Islet precursor cell (in vitro differentiated cells): ENCODE results near the gene RAB36.

Experiments used
- DNase-seq: peaks from one replicate; pipeline ENCODE4 v3.0.0-alpha.2; 2018

The RAB36 gene, protein sequence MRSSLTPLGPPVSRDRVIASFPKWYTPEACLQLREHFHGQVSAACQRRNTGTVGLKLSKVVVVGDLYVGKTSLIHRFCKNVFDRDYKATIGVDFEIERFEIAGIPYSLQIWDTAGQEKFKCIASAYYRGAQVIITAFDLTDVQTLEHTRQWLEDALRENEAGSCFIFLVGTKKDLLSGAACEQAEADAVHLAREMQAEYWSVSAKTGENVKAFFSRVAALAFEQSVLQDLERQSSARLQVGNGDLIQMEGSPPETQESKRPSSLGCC

DNA sequence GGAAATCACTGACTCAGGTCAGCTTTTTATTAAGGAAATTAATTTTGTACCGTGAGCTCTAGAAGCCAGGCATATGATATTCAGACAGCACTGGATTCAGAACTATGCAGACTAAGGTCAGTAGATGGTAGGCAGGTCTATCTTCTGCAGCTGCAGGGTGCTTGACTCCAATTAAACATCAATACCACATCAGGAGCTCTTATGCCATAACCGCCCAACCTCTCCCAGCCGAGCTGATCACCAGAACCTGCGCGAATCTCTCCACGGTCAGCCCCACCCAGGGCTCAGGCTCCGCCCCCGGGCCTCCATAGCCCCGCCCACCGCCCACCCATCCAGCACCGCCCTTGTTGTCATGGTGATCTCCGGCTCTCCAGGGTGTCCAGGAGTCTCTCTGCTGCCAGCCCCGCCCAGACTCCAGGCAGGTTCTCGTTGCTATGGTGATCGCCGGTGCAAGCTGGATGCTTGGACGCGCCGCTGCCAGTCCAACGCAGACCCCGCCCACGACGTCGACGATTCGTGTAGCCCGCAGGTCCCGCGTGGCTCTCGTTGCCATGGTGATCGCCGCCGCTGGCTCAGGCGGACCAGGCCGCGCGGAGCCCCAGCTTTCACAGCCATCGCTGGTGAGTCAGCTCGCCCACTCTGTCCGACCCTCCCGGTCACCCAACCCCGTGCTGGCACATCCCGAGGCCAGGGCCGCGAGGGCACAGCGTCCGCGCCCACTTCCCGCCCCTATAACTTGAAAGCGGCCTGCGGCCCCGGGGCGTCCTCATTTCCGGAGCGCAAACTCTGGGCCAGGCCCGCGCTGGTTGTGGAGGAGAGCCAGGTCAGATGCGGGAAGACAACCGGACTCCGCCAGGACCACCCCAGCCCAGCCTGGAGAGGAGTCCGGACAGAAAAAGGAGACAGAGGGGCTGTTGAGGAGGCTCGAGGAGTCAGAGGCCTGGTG is at the start of gene RAB36:
RAB36 (plus strand) TSS at position 546 of the 946 bp plus-strand sequence. CDS start 1,140 bp downstream, outside the sequence.
- peak; percentile 100 for DNase-seq

DNA sequence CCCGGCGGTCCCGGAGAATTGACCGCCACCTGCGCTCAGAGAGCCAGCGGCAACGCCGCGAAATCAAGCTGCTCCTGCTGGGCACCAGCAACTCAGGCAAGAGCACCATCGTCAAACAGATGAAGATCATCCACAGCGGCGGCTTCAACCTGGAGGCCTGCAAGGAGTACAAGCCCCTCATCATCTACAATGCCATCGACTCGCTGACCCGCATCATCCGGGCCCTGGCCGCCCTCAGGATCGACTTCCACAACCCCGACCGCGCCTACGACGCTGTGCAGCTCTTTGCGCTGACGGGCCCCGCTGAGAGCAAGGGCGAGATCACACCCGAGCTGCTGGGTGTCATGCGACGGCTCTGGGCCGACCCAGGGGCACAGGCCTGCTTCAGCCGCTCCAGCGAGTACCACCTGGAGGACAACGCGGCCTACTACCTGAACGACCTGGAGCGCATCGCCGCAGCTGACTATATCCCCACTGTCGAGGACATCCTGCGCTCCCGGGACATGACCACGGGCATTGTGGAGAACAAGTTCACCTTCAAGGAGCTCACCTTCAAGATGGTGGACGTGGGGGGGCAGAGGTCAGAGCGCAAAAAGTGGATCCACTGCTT is 49.4 kb upstream of the RAB36 start:
- DNase-seq, result no peak

DNA sequence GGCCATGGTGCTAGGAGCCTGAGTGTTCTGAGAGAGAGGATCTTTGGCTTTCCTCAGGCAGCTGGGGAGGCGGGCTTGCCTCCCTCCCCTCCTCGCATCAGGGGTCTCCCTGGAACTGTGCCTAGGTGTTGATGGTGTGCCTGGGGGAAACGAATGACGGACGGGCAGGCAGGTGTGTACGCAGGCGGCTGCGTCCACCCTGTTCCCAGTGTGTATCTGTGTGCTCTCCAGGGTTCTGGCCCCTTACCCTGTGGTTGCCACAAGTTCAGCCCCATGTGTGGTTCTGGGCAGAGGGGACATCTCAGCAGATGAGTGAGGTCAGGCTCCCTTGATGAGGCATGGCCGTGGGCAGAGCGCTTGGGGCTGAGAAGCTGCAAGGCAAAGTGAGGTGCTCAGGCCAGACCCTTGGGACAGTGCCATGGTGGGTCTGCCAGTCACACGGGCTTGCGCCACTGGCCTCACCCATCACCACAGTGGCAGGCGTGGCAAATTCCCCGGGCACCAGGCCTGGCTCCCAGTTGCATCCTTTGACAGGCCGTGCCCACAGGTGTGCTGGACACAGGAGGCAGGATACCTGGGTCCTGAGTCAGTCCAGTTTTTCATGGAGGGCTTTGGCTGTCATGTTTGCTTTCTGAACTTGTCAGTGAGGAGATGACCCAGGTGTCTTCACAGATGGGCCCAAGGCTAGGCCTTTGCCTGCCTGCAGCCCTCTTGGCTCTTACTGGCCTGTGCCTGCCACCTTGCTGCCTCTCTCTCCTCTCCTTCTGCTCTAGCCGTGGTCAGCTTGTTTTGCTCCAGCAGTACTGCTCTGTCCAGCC is 47.7 kb upstream of the RAB36 start:
- DNase-seq, result no peak

- DNase-seq, result no peak
Observed at GRCh38 chr22:23098230-23098705, 47.0 kb upstream of the RAB36 start.

GRCh38 chr22:23098718-23099530 is 46.4 kb upstream of the RAB36 start:
- no peak for DNase-seq

- DNase-seq, result no peak
Observed at GRCh38 chr22:23099531-23099804, 45.8 kb upstream of the RAB36 start.

- DNase-seq, result no peak
Observed at GRCh38 chr22:23100124-23100801, 45.0 kb upstream of the RAB36 start.

DNA sequence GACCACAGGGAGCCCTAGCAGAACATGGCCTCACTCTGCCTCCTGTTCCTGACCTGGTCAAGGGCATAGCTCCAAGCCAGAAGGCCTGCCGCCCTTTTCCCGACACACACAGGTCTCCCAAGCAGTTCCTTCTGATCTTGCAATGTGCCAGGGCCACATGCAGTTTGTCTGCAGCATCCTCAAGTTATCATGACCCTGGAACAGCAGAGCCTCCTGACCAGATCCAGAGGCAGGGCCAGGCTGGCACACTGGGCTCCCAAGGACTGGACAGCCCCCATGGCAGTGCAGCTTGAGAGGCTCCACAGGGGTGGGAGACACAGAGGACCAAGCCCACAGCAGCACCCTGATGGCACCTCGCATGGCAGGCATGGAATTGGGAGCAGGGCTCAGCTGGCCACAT is 43.8 kb upstream of the RAB36 start:
- no peak for DNase-seq

DNA sequence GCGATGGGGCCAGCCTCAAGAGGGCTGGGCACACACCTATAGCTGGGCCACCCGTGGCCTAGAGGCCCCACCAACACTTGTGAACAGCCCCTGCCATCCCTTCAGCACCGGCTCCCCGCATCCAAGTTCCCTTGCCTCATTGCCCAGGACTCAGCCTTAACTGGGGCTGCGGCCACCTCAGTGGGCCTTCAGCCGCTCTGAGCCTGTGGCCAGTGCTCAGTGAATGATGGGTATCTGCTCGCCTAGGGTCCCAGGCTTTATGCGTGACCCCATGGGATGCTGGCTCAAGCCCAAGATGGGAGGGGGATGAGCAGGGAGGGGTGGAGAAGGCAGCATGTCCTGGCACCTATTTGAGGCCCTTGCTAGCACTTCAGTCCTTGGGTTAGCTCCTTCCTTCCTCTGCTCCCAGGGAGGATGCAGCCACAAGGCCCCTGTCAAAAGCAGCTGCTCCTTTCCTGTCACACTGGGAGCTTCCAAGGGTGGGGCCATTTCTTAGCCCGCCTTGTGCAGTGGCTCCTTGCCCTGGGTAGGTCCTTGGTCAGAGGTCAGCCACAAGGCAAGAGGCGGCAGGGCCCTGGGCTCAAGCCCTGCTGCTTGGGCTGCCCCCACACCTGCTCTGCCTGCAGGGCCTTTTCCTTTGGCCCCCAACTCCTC is 43.1 kb upstream of the RAB36 start:
- DNase-seq, result no peak

DNA sequence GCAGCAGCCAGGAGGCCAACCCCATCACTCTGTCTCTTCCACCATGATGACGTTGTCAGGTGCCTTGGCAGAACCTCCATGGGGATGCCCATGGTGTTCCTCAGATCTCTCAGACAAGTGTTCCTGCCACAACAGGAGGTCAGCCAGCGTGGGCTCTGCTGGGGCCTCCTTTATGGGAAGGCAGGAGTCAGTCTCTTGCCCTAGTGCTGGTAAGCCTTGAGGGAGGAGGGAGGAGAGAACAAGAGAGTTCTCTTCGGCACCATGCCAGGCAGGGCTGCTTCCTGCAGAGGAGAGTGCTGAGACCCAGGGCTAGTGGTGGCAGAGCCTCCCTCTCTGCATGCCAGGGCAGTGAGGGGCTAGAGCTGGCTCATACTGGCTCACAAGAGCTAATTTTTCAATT is 42.5 kb upstream of the RAB36 start:
- no peak for DNase-seq

DNA sequence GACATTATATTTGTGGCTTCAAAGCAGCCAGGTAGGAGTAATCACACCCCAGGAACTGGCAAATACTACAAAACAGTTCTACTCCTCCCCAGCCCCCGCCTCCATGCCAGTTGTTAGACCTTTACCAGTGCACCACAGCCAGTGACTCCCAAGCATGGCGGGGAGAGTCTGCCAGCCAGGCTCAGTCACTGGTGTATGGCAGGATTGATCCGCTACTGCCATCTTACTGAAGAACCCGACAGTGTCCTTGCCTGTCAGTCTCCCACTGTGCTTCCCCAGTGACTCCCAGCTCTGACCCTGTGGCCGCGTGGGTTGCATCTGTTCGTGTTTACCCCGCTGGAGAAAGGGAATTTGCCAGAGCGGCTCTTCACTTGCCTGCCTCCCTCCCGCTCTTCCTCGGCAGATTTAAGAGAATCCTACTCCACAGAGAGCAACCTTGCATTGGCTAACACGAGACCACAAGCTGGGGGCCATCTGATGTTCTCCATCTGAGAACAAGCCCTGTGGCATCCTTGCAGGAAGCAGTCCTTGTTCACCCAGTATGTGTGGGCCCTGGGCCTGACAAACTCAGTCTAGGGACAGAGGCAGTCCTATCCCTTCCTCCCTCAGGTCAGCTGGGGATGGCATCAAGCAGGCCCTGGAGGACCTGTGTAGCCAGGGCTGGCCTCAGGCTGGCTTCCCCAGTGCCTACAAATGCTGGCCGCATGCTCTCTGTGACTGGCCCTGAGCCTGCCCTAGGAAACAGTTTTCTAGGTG is 41.9 kb upstream of the RAB36 start:
- no peak for DNase-seq

- no peak for DNase-seq
Observed at GRCh38 chr22:23104187-23104971, 40.9 kb upstream of the RAB36 start.

- DNase-seq, result no peak
Observed at GRCh38 chr22:23105304-23105703, 40.0 kb upstream of the RAB36 start.

DNA sequence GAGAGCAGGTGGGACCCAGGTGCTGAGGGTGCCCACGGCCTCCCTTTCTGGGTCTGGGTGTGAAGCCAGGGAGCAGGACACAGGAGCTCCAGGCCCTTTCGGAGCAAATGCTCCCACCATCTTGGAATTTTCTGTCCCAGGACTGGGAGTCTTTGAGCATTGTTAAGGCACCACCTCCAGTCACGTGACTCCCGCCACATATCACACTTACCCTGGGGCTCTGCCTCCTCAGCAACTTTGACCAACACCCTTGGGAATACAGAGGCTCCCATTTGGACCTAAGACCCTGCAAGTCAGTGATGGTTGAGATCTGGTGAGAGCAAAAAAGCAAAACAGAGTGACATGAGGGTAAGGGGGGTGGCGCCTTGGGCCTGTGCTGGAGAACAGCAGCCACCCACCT is 39.4 kb upstream of the RAB36 start:
- no peak for DNase-seq

- no peak for DNase-seq
Observed at GRCh38 chr22:23106344-23106743, 38.9 kb upstream of the RAB36 start.

DNA sequence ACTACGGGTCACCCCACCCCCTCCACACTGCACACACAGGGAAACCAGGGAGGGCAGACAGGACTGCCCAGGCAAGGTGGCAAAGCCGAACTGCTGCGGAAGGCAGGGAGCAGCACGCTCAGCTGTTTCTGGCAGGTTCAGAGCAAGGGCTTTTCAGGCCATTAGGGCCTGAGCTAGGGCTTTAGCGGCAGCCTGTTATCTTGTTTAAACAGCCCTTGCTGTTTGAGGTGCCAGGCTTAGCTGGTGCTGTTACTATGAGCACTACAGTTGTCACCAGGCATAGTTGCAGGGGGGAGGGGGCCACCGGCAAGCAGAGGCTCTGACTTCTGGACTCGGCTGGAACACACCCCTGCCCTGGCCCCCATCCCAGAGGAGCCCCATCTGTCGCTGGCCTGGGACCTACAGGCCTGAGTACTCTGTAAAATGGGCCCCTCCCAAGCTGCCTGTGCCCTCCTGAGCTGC is 38.3 kb upstream of the RAB36 start:
- no peak for DNase-seq

DNA sequence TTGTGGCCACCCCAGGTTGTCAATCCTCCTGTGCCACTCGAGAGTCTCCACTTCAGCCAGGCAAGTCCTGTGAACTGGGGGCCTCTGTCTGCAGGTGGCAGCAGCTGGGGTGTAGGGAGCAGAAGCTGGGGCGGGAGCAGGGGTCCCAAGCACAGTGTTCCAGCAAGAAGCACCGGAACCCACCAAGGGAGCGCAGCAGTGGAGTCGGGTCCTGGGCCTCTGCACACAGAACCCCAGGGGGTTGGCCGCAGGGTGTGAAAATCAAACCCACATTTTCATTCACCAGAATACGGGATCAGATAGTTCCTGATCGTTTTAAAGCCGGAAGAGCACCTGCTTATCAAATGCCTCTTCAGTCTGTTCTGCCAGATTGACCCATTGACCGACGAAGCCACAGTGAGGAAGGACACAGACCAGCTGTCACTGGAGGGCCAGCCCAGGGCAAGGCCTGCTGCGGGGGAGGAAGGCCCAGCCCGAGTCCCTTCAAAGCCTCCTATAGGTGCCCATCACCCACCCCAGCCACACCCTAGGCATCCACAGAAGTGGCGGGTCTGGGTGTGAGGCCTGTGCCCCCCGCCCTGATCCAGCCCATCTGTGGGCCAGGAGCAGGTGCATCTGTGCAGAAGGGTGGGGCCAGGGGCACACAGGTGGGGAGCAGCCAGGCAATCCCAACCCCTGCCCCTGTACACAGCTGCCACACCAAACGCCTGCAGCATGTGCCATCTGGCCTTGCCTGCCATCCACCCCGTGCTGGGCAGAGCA is 37.6 kb upstream of the RAB36 start:
- DNase-seq, result no peak
